ENCODE measurements around the gene SNAI1. TPM values are rescaled to one million over a fixed set of nuclear protein-coding genes. Genes with fewer than 3 reads are reported as not detected.

Gene SNAI1
- total RNA-seq, 4 donors from 2014 or later, result 0.56 to 4.1 (median 1.4) TPM

GRCh38 chr20:49978685-49979029, 4.1 kb upstream of the SNAI1 start:
- no peaks in the 10 kb centered on the region for H3K27me3 ChIP-seq
- no peak for DNase-seq (ENCODE audit: low spot score in 2 of 2)
- WGBS, result 70% methylated on average over 3 of the region's 3 CpGs
- no peaks in the 10 kb centered on the region for H3K9me3 ChIP-seq
- H3K27ac ChIP-seq, result no peak overlapping the region
- H3K4me3 ChIP-seq, result no peak overlapping the region
- no peak for TF ChIP-seq CTCF (IDR thresholded peaks at IDR 0.05)
- TF ChIP-seq POLR2A (IDR thresholded peaks at IDR 0.05), result no peak
- no peak for TF ChIP-seq EP300 (IDR thresholded peaks at IDR 0.05)
- no peak for TF ChIP-seq POLR2AphosphoS5 (IDR thresholded peaks at IDR 0.05)
- peaks cover 31% of the 10 kb centered on the region for H3K4me1 ChIP-seq
- no peaks in the 10 kb centered on the region for H3K36me3 ChIP-seq

- 35% methylated on average over 19 of the region's 37 CpGs for WGBS
- H3K27me3 ChIP-seq, result no peaks in the 10 kb centered on the region
- peak in 1 of 2 donors; percentile 77 for DNase-seq (ENCODE audit: low spot score in 2 of 2)
- no peak overlapping the region for H3K27ac ChIP-seq
- peaks cover 37% of the 10 kb centered on the region for H3K4me1 ChIP-seq
- peak overlapping the region; percentile 20 for H3K4me3 ChIP-seq
- H3K9me3 ChIP-seq, result no peaks in the 10 kb centered on the region
- TF ChIP-seq CTCF (IDR thresholded peaks at IDR 0.05), result peak; percentile 98 to 99
- TF ChIP-seq POLR2AphosphoS5 (IDR thresholded peaks at IDR 0.05), result no peak
- H3K36me3 ChIP-seq, result no peaks in the 10 kb centered on the region
Observed at GRCh38 chr20:49979030-49979832, 3.5 kb upstream of the SNAI1 start.

GRCh38 chr20:49980140-49981008, 2.4 kb upstream of the SNAI1 start:
- H3K27me3 ChIP-seq, result no peaks in the 10 kb centered on the region
- H3K9me3 ChIP-seq, result no peaks in the 10 kb centered on the region
- no peak overlapping the region for H3K27ac ChIP-seq
- no peaks in the 10 kb centered on the region for H3K36me3 ChIP-seq
- TF ChIP-seq CTCF (IDR thresholded peaks at IDR 0.05), result no peak
- no peak for TF ChIP-seq EP300 (IDR thresholded peaks at IDR 0.05)
- no peak for TF ChIP-seq POLR2AphosphoS5 (IDR thresholded peaks at IDR 0.05)
- no peak for TF ChIP-seq POLR2A (IDR thresholded peaks at IDR 0.05)
- no peak for DNase-seq (ENCODE audit: low spot score in 2 of 2)
- H3K4me3 ChIP-seq, result no peak overlapping the region
- WGBS, result 68% methylated on average over 11 of the region's 11 CpGs
- H3K4me1 ChIP-seq, result peaks cover 42% of the 10 kb centered on the region

- DNase-seq (ENCODE audit: low spot score in 2 of 2), result no peak
- H3K9me3 ChIP-seq, result no peaks in the 10 kb centered on the region
- TF ChIP-seq POLR2AphosphoS5 (IDR thresholded peaks at IDR 0.05) (no peak), EP300 (IDR thresholded peaks at IDR 0.05) (no peak), POLR2A (IDR thresholded peaks at IDR 0.05) (no peak), CTCF (IDR thresholded peaks at IDR 0.05) (no peak)
- no peak overlapping the region for H3K4me3 ChIP-seq
- no peaks in the 10 kb centered on the region for H3K27me3 ChIP-seq
- 60% methylated on average over 23 of the region's 23 CpGs for whole genome bisulfite sequencing
- H3K27ac ChIP-seq, result no peak overlapping the region
- no peaks in the 10 kb centered on the region for H3K36me3 ChIP-seq
- H3K4me1 ChIP-seq, result peaks cover 46% of the 10 kb centered on the region
Observed at GRCh38 chr20:49981218-49982071, 1.3 kb upstream of the SNAI1 start.

All from suprapubic skin (tissue), 4 donors.